IgD-negative memory B cell (primary cell): Measurements from ENCODE around the gene UST. TPM values are rescaled to one million over a fixed set of nuclear protein-coding genes. Genes with fewer than 3 reads are reported as not detected.
"Not testable (repeated sequence)": the region's sequence is repeated elsewhere in the genome, so short reads cannot be mapped to it uniquely, and the experiment has no call there.

Experiments
- H3K27ac Mint-ChIP-seq, 3 donors: one replicate each; pipeline ENCODE4 v1.8.0; 2020 to 2022; ENCODE audit warnings: mild to moderate bottlenecking in 3 of 3, mixed read lengths in 3 of 3, moderate library complexity in 1 of 3
- H3K27me3 Mint-ChIP-seq: one replicate; pipeline ENCODE4 v1.8.0; 2021; ENCODE audit warnings: mixed read lengths
- H3K36me3 Mint-ChIP-seq: one replicate; pipeline ENCODE4 v1.8.0; 2020; ENCODE audit warnings: mild to moderate bottlenecking, mixed read lengths
- H3K4me1 Mint-ChIP-seq, 3 donors: one replicate each; pipeline ENCODE4 v1.8.0; 2020 to 2022; ENCODE audit warnings: mixed read lengths in 3 of 3, mild to moderate bottlenecking in 1 of 3
- H3K4me3 Mint-ChIP-seq, 4 donors: one replicate each; pipeline ENCODE4 v1.8.0; 2020 to 2022; ENCODE audit warnings: mild to moderate bottlenecking in 4 of 4, mixed read lengths in 4 of 4, moderate library complexity in 3 of 4
- H3K9me3 Mint-ChIP-seq, 3 donors: one replicate each; pipeline ENCODE4 v1.8.0; 2020 to 2021; ENCODE audit warnings: mixed read lengths in 3 of 3, mild to moderate bottlenecking in 1 of 3
- polyA plus RNA-seq: library from polyadenylated mRNA; unstranded; fragments of 300-500 nt; fragmentation: Illumina TruSeq; gene quantifications from one replicate; pipeline ENCODE4 v1.2.3, GENCODE V29; 2021

The UST gene
- polyA plus RNA-seq, 1 donor from 2014 or later: 1.3 TPM

- H3K27me3 Mint-ChIP-seq: no peaks in the 10 kb centered on the region
- no peaks in the 10 kb centered on the region for H3K9me3 Mint-ChIP-seq
- peaks cover under 1% of the 10 kb centered on the region for H3K36me3 Mint-ChIP-seq
- no peak overlapping the region for H3K4me3 Mint-ChIP-seq
- H3K4me1 Mint-ChIP-seq: peaks cover 5 to 10% (median 9%) of the 10 kb centered on the region in 3 donors
- H3K27ac Mint-ChIP-seq: no peak overlapping the region
Measured at GRCh38 chr6:148905901-148906300, 159.1 kb downstream of the UST start.

- H3K36me3 Mint-ChIP-seq: peaks cover 2% of the 10 kb centered on the region
- no peak overlapping the region for H3K4me3 Mint-ChIP-seq
- no peak overlapping the region for H3K27ac Mint-ChIP-seq
- H3K4me1 Mint-ChIP-seq: peaks cover 5 to 10% (median 9%) of the 10 kb centered on the region in 3 donors
- H3K27me3 Mint-ChIP-seq: no peaks in the 10 kb centered on the region
- no peaks in the 10 kb centered on the region for H3K9me3 Mint-ChIP-seq
Measured at GRCh38 chr6:148906386-148906785, 159.6 kb downstream of the UST start.

- H3K9me3 Mint-ChIP-seq: no peaks in the 10 kb centered on the region
- no peak overlapping the region for H3K4me3 Mint-ChIP-seq
- no peaks in the 10 kb centered on the region for H3K27me3 Mint-ChIP-seq
- no peak overlapping the region for H3K27ac Mint-ChIP-seq
- H3K36me3 Mint-ChIP-seq: peaks cover 2% of the 10 kb centered on the region
- H3K4me1 Mint-ChIP-seq: peaks cover 5 to 14% (median 9%) of the 10 kb centered on the region in 3 donors
Measured at GRCh38 chr6:148907573-148907972, 160.7 kb downstream of the UST start.

GRCh38 chr6:148912252-148912651 lies 165.4 kb downstream of the UST start:
- Mint-ChIP-seq H3K27me3 (no peaks in the 10 kb centered on the region), H3K36me3 (peaks cover 2% of the 10 kb centered on the region), H3K4me3 (no peak overlapping the region), H3K9me3 (peaks cover 0 to 1% (median 0%) of the 10 kb centered on the region in 3 donors), H3K4me1 (peaks cover 3 to 8% (median 3%) of the 10 kb centered on the region in 3 donors), H3K27ac (no peak overlapping the region)

- peaks cover 9% of the 10 kb centered on the region for H3K36me3 Mint-ChIP-seq
- H3K4me3 Mint-ChIP-seq: no peak overlapping the region
- peaks cover 0 to 6% (median 1%) of the 10 kb centered on the region in 3 donors for H3K9me3 Mint-ChIP-seq
- no peaks in the 10 kb centered on the region for H3K27me3 Mint-ChIP-seq
- H3K4me1 Mint-ChIP-seq: peaks cover 0 to 10% (median 9%) of the 10 kb centered on the region in 3 donors
- H3K27ac Mint-ChIP-seq: no peak overlapping the region
Measured at GRCh38 chr6:148915810-148916209, 169.0 kb downstream of the UST start.

- H3K4me1 Mint-ChIP-seq, H3K36me3 Mint-ChIP-seq, H3K27ac Mint-ChIP-seq, H3K27me3 Mint-ChIP-seq, H3K9me3 Mint-ChIP-seq, H3K4me3 Mint-ChIP-seq: not testable (repeated sequence)
Measured at GRCh38 chr6:148916485-148916884, 169.7 kb downstream of the UST start.

GRCh38 chr6:148924226-148925012 lies 177.6 kb downstream of the UST start:
- Mint-ChIP-seq H3K4me3 (no peak overlapping the region), H3K9me3 (peaks cover 0 to under 1% (median 0%) of the 10 kb centered on the region in 3 donors), H3K4me1 (peaks cover 0 to 3% (median 2%) of the 10 kb centered on the region in 3 donors), H3K36me3 (peaks cover 5% of the 10 kb centered on the region), H3K27me3 (no peaks in the 10 kb centered on the region), H3K27ac (no peak overlapping the region)

- Mint-ChIP-seq H3K27ac (no peak overlapping the region), H3K9me3 (no peaks in the 10 kb centered on the region), H3K4me3 (no peak overlapping the region), H3K27me3 (no peaks in the 10 kb centered on the region), H3K36me3 (peaks cover 5% of the 10 kb centered on the region), H3K4me1 (peaks cover 2 to 4% (median 4%) of the 10 kb centered on the region in 3 donors)
Measured at GRCh38 chr6:148925701-148926100, 178.9 kb downstream of the UST start.

- H3K4me3 Mint-ChIP-seq: no peak overlapping the region
- H3K9me3 Mint-ChIP-seq: no peaks in the 10 kb centered on the region
- H3K36me3 Mint-ChIP-seq: peaks cover 5% of the 10 kb centered on the region
- H3K27me3 Mint-ChIP-seq: no peaks in the 10 kb centered on the region
- H3K4me1 Mint-ChIP-seq: peaks cover 8 to 11% (median 9%) of the 10 kb centered on the region in 3 donors
- H3K27ac Mint-ChIP-seq: no peak overlapping the region
Measured at GRCh38 chr6:148926478-148926877, 179.6 kb downstream of the UST start.

GRCh38 chr6:148927586-148927985 lies 180.8 kb downstream of the UST start:
- no peaks in the 10 kb centered on the region for H3K9me3 Mint-ChIP-seq
- no peak overlapping the region for H3K4me3 Mint-ChIP-seq

GRCh38 chr6:148928811-148929210 lies 182.0 kb downstream of the UST start:
- Mint-ChIP-seq H3K27me3 (no peaks in the 10 kb centered on the region), H3K36me3 (peaks cover 3% of the 10 kb centered on the region), H3K4me1 (peaks cover 10 to 14% (median 12%) of the 10 kb centered on the region in 3 donors), H3K4me3 (no peak overlapping the region), H3K9me3 (no peaks in the 10 kb centered on the region), H3K27ac (no peak overlapping the region)

More at GRCh38 chr6:148927586-148927985, 180.8 kb downstream of the UST start:
- H3K4me1 Mint-ChIP-seq: peaks cover 8 to 12% (median 9%) of the 10 kb centered on the region in 3 donors
- no peak overlapping the region for H3K27ac Mint-ChIP-seq
- H3K36me3 Mint-ChIP-seq: peaks cover 3% of the 10 kb centered on the region
- H3K27me3 Mint-ChIP-seq: no peaks in the 10 kb centered on the region

- H3K36me3 Mint-ChIP-seq: no peaks in the 10 kb centered on the region
Measured at GRCh38 chr6:148932208-148932607, 185.4 kb downstream of the UST start.

GRCh38 chr6:148932731-148933130 lies 185.9 kb downstream of the UST start:
- peak overlapping the region in 1 of 4 donors; percentile 4 for H3K4me3 Mint-ChIP-seq
- H3K9me3 Mint-ChIP-seq: no peaks in the 10 kb centered on the region
- H3K27me3 Mint-ChIP-seq: no peaks in the 10 kb centered on the region
- H3K27ac Mint-ChIP-seq: no peak overlapping the region
- H3K36me3 Mint-ChIP-seq: no peaks in the 10 kb centered on the region
- H3K4me1 Mint-ChIP-seq: peaks cover 10 to 22% (median 14%) of the 10 kb centered on the region in 3 donors

More at GRCh38 chr6:148932208-148932607, 185.4 kb downstream of the UST start:
- H3K4me3 Mint-ChIP-seq: peak overlapping the region in 1 of 4 donors; percentile 4
- H3K27ac Mint-ChIP-seq: no peak overlapping the region
- no peaks in the 10 kb centered on the region for H3K9me3 Mint-ChIP-seq
- no peaks in the 10 kb centered on the region for H3K27me3 Mint-ChIP-seq
- peaks cover 10 to 25% (median 14%) of the 10 kb centered on the region in 3 donors for H3K4me1 Mint-ChIP-seq

GRCh38 chr6:148934539-148934938 lies 187.7 kb downstream of the UST start:
- no peak overlapping the region for H3K27ac Mint-ChIP-seq

GRCh38 chr6:148934961-148935360 lies 188.1 kb downstream of the UST start:
- no peaks in the 10 kb centered on the region for H3K27me3 Mint-ChIP-seq
- H3K4me3 Mint-ChIP-seq: peak overlapping the region in 2 of 4 donors; percentile 11 to 33
- H3K27ac Mint-ChIP-seq: no peak overlapping the region
- no peaks in the 10 kb centered on the region for H3K9me3 Mint-ChIP-seq
- no peaks in the 10 kb centered on the region for H3K36me3 Mint-ChIP-seq
- peaks cover 13 to 22% (median 14%) of the 10 kb centered on the region in 3 donors for H3K4me1 Mint-ChIP-seq

More at GRCh38 chr6:148934539-148934938, 187.7 kb downstream of the UST start:
- Mint-ChIP-seq H3K27me3 (no peaks in the 10 kb centered on the region), H3K4me1 (peaks cover 13 to 22% (median 14%) of the 10 kb centered on the region in 3 donors), H3K36me3 (no peaks in the 10 kb centered on the region), H3K4me3 (no peak overlapping the region), H3K9me3 (no peaks in the 10 kb centered on the region)
